HG03060 (cell line): ENCODE measurements around the gene GNAO1.

Source experiments
- ATAC-seq: cut with Tn5 transposase; IDR thresholded peaks from one replicate; pipeline ENCODE4 v1.9.1; 2021; ENCODE audit warnings: low read depth, moderate number of reproducible peaks; ENCODE audit not compliant: unreplicated experiment

The GNAO1 gene

DNA sequence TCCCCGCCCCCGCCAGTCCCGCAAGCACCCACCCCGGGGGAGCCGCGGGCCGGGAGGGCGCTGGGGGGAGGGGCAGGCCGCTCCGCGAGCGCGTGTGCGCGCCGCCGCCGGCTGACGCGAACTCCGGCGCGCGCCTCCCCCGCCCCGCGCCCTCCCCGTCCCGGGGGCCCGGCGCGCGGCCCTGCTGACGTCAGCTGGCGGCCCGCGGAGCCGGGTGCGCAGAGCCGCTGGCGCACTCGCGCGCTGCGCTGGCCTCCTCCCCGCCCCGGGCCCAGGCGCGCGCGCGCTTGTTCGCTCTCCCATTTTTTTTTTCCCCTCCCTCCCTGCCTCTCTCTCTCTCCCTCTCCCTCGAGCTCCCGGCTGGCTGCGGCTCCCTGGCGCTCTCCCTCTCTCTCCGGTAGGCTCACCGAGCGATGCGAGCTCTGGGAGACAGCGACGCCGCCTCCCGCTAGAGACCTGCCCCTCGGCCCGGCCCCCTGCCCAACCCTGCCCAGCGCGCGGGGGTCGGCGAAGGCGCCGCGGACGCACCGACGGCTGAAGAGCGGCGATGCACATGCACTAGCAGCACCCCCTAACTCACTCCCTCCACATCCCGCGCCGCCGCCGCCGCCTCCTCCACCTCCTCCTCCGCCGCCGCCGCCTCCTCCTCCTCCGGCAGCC lies at the start of gene GNAO1:
TSS of gene GNAO1 (plus strand) at position 334 of the 660 bp plus-strand sequence. CDS start 747 bp downstream, outside the sequence.
- no peak for ATAC-seq

DNA sequence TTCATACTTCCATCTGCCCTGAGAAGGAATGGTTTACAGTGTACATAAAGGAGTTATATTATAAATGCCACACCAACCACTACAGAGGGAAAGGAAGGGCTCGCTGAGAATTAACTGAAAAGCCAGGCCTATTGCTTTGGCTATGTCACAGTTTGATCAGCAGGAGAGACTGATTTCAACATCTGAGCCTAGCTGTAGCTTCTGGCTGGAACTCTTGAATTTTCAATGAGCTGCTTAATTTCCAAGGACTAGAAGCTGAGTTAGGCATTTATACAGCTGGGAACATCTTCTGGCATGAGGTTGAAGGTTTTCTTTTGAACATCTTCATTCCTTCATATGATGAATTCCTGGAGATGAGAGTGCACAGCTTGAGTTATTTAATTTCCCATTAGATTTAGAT lies 47.6 kb upstream of the GNAO1 start:
- ATAC-seq, result no peak

DNA sequence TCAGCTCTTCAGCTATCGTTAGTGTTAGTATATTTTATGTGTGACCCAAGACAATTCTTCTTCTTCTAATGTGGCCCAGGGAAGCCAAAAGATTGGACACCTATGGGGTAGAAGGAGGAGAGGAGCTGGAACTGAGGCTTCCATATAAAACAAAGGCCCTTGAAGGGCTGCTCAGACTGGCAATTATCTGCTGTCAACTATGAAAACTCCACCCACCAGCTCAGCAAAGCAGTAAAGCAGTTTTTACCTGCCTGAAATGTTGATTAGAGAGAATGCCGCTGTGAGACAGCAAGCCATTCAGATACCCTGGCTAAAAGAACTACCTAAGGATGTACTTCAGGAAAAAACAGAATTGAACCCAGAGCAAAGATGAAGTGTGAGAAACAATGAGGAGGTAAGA lies 45.9 kb upstream of the GNAO1 start:
- ATAC-seq, result no peak

DNA sequence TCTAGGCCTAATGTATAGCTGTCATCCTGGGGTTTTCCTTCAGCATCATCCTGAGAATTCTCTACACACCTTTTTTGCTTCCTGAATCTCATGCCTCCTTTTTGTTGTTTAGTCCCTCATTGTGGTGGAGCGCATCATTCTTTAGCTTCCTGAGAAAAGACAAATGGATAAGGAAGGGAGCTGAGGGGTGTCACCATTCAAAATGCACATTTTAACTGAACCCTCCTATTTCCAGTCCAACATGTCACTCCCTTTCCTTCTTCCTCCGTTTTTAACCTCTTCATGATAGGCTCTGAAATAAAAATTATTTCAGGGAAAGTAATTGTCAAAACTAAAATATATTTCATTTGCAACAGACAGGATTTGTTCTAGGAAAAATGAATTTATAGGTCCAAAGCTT lies 39.7 kb upstream of the GNAO1 start:
- ATAC-seq, result no peak

DNA sequence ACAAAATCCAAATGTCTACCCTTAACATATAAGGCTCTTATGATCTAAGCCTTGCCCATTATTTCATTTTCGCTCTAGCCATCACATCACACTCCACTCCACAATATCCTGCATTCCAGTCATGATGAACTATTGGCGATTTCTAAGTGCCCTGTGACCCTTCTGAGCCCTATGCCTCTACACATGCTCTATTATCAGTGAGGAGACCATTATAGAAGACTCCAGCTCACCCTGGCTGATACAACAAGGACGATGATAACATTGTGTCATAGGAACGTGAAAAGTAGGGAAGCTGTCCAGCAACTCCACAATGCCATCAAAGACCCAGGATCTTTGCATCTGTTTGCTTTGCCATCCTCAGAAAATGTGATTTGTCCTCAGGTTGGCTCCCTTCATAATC lies 29.6 kb upstream of the GNAO1 start:
- ATAC-seq, result no peak

DNA sequence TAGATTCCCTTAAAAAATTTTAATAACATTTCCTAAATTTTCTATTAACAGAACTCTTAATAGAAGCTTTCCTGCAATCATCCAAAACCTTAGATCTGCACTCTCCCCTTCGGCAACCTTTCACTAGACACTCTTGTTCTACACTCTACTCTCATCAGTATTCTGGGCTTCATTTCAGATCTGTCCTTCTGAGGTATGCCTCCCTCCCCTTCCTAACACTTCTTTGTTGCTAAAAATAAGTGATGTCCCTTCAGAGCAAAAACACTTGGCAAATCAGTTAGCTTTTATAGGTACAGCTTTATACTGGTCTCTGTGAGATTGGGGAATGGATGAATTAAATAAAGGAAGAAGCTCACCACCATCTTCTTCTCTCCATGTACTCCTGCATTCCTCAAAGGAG lies 28.2 kb upstream of the GNAO1 start:
- ATAC-seq, result no peak

DNA sequence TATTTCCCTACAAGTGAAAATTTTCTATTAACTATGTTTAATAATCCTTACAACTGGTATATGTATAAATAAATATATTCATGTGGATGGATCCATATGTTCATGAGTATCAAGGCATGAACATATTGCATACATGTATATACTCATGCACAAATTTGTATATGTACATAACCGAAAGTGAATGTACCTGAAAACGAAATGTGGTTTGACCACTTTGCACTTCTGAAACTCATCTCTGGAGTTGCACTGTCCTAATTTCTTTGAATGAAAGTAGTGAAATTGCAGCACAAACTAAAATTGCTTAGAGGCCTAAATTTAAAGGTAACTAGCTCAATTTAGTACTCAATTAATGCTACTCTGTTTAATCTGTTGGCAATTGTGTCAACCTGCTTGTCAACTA lies 27.4 kb upstream of the GNAO1 start:
- ATAC-seq, result peak; percentile 62

DNA sequence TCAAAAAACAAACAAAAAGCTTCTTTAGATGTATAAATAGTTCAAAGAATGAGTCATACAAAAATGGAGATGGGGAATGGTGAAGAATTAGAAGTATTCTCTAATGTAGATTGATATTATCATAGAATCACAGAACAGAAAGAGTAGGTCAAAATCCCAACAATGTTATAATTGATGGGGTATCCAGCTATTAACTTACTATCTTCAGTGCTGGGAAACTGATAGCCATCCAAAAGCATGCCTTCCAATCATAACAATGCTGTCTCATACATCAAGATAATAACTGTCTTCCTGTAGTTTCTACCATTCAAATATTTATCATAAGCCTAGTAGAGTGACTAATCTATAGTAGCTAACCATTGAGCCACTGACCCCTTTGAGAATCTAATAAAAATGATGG lies 26.7 kb upstream of the GNAO1 start:
- ATAC-seq, result no peak

DNA sequence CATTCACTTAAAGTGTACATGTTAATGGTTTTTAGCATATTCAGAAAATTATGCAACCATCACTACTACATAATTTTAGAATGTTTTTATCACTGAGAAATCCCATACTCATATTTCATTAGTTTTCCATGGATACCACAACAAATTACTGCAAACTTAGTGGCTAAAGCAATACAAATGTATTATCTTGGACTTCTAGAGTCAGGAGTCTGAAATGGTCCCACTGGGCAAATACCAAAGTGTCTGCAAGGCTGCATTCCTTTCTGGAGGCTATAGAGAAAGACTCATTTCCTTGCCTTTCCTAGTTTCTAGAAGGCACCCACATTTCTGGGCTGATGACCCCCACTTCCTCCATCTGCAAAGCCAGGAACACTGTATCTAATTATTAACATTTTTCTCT lies 16.9 kb upstream of the GNAO1 start:
- no peak for ATAC-seq

DNA sequence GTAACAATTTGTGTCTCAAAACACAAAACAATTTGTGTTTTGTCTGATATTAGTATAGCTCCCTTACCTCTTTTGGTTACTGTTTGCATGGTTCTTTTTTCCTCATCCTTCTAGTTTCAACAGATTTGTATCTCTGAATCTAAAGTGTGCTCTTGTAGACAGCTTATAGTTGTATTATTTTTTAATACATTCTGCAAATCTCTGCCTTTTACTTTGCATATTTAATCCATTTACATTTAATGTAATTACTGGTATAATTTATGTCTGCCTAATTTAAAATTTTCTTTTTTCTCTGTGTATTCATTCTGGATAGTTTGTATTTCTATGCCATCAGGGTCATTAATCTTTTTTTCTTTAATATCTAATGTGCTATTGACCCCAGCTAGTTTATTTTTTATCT lies 9.9 kb upstream of the GNAO1 start:
- ATAC-seq, result no peak

DNA sequence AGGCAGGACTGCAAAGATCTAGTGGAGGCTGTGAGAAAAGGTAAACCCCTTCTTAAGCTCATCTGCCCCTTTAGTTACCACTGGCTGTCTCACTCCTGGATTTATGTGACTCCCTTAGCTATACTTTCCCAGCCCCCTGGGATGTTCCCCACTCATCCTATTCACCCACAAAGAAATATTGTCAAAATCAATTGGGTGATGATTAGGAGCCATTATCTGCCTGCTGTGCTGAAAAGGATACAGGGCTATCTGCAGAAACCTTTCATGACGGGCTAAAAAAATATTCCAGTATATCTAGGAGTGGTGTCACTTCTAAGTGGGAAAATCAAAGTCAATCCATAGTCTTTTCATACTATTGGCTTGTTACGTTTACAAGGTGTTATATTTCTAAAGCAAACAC lies 8.0 kb upstream of the GNAO1 start:
- ATAC-seq, result no peak

DNA sequence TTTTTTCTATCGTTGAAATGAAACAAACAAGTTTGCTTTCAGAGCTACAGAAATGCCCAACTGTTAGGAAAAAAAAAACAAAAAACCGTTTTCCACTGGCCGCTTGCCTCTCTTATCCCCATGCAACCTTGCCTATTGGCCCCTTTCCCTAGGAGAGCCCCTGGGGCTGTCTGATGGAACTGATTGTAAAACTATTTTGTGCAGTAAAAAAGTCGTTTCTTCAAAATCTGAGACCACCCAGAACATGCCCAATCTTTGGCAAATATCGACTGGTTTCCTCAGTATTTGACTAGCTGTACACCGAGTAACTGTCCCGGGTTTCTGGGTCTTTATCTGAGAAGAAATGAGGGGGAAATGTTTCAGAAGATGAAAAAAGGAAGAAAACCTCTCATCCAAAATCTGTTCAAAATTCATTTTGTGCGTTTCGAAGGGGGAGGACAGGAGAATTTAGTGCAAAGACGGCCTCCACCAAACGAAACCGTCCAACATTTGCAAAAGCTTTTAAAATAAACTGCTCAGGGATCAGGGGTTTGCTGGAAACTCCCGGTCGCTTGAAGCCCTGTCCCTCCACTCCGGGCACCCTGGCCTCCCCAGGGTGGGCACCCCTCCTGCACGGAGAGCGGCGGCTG lies 1.1 kb upstream of the GNAO1 start:
- ATAC-seq, result no peak

DNA sequence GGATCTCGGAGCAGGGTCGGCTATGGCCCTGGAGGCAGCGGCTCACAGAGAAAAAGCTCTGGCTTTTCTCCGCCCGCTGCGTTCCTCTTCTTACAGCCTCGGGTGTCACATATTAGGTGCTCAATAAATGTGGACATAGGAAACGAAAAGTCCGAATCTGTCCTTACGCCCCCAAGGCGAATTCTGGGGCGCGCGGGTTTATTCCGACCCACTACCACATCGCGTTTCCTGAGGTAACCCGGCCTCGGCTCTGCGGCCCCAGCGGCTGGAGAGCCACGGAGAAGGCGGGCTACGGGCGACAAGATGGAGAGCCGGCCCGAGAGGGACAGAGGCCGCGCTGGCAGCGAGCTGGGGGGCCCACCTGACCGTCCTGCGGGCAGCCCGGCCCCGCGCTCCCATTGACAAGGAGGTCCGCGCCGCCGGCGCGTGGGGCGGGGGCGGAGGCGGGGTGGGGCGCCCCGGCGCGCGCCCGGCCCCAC lies 573 bp upstream of the GNAO1 start:
- ATAC-seq, result no peak

DNA sequence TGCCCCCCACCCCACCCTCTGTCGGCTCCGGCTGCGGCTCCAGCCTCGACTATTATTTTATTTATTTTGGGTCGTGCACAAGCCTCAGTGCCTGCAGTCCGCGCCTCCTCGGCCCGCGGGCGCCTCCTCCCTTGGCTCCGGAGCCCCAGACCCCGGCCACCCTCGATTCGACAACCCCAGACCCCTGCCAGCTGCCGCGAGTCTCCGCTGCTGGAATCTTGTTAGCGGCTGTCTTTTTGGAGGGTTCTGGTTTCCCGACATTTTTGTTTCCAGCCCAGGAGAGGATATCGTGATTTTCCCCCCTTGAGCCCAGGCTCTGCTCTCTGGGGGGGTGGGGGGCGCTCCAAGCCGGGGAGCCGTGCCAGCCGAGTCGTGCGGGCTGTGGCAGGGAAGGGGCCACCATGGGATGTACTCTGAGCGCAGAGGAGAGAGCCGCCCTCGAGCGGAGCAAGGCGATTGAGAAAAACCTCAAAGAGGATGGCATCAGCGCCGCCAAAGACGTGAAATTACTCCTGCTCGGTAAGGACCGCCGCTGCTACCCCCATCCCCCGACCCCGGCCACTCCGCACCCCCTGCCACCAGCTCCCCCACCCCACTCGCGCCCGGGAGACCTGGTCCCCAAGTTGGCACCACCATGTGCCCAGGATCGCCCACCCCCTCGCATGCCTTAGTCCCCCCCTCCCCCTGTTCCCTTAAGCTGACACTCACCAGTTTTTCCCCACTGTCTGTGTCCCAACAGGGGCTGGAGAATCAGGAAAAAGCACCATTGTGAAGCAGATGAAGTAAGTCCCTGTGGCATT lies 746 bp downstream of the GNAO1 start:
- ATAC-seq, result no peak

DNA sequence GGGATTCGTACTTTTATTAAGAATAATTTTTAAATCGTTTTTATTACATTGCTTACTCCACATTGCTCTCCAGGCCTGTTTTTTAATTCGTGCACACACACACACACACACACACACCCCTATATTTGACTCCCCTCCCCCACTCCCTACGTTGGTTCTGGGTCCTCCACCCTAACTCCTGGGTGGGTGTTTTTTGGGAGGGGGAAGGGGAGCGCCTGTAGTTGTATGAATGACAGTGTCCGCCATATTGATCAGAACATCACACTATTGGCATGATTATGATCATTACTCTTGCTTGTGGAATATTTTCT lies 1.3 kb downstream of the GNAO1 start:
- ATAC-seq, result no peak

DNA sequence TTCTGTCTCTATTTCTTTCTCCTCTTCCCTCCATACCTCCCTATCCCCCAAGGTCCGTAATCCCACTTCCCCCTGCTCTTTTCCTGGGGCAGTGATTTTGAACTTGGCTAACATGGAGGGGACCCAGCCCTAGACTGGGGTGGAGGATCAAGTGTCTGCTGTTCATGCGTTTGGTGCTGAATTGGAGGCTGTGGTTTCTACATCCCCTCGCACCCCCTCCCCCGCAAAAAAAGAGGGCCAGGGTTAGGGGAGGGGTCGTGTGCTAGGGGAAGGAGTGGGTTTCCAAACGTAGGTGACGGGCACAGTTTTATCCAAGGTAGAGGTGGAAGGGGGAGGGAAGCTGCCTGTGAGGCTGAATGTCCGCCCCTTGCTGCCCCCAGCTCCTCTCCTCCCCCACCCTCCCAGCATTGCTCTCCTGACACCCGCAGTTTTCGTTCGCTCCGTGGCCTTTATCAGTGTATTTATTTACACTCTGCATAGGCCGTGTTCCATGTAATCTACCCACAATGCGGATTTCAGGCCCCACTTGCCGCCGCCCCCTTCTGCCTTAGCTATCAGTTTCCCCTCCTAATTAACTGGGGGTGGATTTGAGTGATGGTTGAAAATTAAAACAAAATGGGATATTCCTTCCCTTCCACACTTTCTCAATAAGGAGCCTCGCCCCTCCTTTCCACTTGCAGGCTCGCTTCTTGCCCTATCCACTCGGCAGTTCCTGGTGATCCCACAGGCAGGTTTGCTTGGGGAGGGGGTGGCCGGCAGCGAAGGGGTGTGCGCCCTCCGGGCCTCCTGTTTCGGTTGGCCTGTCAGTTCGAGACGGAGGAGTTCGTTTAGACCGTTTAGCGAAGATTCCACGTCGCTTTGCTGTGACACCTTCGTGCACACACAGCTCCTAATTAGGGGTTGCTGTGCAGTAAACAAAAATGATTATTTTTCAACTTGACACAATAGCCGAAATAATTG lies 2.0 kb downstream of the GNAO1 start:
- ATAC-seq, result no peak

DNA sequence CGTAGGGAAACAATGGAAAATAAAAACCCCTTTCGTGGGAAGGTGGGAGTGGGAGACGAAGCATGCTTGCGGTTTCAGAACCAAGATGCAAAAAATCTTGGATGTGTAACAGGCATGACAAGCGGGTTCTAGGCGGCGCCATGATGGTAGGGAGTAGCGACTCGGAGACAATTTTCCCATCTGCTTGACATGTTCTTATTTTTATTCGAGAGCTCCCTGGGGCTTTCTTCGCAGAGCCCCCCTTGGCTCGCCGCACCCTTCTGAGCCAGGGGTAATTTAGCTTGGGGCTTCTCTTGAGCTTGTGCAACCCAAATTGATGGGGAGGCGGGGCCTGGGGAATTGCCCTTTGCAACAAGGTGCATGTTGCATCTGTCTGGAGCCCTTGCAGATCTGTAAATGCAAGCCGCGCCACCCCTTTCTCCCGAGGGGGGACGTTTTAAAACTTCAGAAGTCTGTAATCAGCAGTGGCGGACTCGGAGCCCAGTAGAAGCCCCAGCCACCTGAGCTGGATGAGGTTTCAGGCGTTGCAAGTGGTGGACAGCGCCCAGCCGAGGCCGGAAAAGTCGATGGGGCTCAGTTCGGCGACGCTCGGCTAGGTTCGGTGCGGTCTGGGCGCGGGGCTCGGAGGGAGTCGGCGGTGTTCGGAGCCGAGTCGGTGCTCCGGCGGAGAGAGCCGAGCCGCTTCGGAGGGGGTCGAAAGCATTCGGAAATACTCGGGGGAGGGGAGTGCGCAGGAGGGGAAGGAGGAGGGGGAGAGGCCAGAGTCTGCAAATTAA lies 2.9 kb downstream of the GNAO1 start:
- ATAC-seq, result no peak

DNA sequence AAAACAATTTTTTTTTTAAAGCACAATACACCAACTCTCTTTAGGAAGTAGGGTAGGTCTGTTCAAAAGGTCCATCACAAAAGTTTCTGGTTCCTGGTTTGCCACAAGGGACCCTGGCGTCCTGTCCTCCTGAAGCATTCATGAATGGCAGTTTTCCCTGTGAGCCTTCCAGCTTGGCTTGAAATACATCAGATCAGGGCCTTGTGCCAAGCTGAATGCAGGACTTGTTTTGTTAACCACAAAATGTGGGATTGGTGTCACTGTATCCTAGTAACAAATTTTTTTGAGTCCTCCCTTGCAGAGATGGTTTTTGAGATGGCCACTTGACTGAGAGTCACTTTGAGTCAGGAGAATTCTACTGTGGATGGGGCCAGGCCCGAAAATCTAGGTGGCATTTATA lies 3.9 kb downstream of the GNAO1 start:
- no peak for ATAC-seq

DNA sequence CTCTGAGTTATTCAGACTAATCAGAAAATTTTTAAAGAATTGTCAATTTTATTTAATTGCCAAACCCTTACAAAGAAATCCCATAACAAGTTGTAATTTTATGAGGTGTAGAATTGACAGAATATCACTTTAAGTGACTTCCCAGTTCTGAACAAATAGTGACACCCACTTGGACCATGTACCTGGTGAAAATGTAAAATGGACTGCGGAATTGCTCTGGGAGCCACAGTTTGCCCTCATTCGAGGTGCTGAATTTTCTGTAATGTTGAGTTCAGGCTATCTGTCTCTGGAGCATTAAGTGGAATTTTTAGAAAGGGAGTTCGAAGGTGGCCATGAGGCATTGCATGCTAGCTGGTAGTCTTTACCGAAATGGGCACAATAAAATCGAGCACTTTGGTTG lies 5.1 kb downstream of the GNAO1 start:
- no peak for ATAC-seq
